Stimulated activated CD4-positive, alpha-beta T cell treated with anti-CD3 and anti-CD28 coated beads, Interleukin-4, amount 100 ng/mL, for 24 hours (primary cell): ENCODE results near the gene P2RY12.

Experiments
- DNase-seq: peaks from one replicate; pipeline ENCODE4 v3.0.0-alpha.2; 2020

P2RY12 gene

DNA sequence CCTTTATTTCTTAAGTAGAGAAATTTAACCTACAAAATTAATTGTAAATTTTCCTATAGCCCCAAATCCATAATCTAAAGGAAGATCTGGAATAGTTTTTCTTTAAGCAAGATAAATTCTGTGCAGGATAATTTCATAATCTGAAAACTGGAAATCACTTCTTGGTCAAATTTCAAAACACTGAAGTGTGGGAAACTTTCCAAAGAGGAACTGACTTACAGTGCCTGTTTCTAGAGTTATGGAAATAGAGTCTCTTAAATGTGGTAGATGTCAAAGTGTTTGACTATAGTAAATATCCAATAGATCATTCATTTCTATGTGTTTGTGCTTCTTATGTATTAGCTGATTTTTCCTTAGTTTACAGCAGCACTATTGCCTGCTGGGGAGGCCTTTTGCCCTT lies 53.7 kb downstream of the P2RY12 start:
- no peak for DNase-seq

DNA sequence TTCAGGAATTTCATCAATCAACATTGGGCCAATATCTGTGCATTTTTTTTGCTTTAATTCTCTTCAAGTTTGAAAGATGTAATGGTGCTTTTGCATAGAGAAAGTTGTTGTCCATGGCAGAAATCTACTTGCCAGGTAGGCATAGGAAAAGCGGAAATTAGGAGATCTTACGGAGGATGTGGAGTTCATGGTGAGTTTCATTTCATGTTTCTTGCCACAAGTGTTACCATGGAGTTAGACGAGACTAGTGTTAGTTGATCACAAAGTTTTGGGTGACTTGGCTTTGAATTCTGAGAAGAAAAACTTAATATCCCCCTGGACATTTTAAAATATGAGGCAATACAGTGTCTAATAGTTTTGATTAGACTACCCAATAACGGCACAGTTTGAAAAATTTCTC lies 54.2 kb downstream of the P2RY12 start:
- no peak for DNase-seq

DNA sequence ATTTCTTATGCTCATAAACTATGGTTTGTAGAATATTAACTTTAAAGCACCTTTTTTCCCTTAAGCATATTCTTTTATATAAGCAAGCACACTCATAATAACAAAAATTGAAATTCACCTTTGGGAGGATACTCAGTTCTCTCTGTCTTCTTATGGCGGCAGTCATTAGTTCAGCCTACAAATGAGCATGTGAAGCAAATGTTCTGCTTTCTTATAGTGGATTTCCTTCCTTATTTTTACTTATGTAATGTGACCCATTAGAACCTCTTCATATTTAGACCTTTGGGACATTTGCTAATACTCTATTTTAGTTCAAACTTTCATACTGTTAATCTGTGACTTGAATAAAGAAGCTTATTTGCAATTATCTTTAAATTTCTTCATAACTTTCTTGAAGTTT lies 55.2 kb downstream of the P2RY12 start, which contains the start of gene P2RY13:
P2RY13 (minus strand) TSS at position 187 of the 400 bp plus-strand sequence; CDS start at position 166, 21 bp downstream.
- no peak for DNase-seq

DNA sequence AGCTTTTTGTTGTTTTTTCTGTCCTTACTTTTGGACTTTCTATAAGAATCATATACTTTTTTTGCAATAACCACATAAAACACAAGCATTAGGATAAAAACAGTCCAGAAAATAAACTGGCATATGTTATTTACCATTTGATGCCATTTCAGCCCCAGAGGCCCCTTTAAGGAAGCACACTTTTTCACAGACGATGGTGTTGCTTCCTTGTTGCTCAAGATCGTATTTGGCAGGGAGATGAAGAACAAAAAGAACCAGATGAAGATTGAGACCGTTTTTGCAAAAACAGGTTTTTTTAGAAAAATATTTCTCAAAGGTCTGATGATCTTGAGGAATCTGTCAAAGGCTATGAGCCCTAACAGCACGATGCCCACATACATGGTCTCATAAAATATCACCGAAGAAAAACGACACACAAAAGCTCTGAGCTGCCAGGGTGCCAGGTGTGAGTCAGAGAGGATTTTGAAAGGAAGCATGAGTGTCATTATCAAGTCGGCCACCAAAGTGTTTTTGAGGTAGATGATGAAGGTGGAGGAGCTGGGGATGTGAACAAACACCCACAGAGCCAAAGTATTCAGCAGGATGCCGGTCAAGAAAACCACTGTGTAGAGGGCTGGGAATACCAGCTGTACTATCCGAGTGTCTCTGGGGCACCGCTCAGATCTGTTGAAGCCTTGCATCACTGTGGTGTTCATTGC lies 56.1 kb downstream of the P2RY12 start:
- peak; percentile 22 for DNase-seq

DNA sequence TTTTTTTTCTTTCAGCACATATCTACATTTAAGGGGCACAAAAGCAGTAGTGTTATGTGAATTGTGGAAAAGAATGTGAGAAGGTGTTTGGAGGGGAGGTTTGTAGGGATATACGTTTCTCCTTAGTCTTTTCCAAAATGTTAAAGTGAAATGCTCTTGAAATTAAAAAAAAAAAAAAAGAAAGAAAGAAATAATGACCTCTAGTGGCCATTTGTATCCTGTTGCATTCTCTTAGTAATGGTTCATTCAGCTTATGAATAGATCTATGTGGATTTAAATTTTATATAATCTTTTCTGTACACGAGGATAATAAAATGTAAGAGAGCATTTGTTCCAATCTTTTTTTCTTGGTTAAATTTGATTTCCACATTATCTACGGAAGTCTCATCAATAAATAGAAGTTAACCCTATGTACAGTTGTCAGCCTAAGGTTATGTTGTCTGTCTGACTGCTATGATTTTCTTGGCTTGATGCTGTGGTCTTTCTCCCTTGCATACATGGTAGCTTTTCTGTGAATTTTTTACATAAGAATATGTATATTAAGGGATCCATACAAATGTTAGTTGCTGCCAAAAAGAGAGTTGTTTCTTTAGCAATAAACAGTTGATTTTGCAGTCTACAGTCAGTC lies 56.9 kb downstream of the P2RY12 start:
- no peak for DNase-seq

DNA sequence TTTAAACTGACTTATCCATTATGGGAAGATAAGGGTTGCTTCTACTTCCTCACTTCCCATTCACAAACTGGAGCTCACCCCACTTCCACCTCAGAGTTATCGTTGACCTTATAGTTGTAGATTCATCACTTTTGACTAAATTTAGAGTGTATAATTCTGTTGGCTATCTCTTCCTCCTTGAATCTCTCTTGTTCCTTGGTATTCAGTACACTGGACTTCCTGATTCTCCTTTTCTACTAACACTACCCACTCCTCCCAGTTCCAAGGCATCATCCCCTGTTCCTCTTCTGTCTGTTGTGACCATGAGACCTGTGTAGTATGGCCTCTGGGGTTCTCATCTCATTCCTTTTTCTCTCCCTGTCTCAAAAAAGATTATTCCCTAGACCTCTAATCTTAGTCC lies 62.0 kb downstream of the P2RY12 start:
- no peak for DNase-seq

DNA sequence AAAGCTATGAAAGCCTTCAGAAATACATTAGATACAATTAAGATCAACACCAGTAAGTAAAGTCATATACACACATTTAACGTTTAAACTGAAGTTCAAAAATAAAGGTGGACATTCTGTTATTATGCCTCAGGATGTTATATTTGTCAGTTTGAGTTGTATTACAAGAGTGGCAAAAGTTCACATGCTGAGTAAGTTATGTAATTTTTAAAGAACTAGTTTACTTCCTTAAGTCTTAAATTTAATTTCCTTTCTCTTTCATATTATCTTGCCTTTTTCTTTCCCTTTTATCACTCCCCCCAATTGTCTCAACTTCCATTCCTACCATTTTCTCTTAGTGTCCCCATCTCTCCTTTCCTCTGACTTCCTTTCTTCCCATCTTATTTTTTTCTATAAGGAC lies 63.0 kb downstream of the P2RY12 start:
- no peak for DNase-seq

DNA sequence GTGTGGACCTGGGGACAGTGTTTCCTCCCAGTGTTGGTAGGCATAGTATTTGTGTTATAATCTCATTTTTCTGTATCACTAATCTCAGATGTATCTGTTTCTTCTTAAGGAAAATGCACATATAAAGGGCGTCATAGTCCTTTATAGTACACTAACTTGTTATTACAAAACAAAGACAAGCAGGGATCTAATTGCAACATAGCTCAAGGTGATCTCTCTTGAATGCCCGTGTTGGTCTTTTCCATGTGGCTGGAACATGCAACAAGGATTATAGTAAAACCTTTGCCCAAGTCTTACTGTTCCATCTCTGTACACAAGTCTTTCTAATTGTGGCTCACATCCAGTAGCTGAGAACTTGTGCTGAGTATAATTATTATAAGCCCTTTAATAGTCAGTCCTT lies 64.4 kb downstream of the P2RY12 start:
- DNase-seq: no peak

DNA sequence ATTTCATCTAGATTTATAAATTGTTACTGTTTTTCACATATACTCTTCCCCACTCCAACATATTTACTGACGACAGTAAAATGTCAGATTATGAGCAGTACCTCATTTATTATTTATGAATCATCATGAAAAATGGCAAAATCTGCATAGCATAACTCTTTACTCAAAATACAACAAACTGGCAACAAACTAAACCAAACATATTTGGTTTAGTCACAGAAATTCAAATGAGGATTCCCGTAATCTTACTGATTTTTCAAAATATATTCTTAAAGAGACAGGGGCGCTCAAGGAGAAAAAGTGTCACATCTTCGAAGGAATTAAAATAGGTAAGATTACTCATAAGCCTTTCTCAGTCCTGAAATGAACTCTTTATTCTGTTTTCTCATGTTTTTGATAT lies 64.9 kb downstream of the P2RY12 start:
- no peak for DNase-seq

DNA sequence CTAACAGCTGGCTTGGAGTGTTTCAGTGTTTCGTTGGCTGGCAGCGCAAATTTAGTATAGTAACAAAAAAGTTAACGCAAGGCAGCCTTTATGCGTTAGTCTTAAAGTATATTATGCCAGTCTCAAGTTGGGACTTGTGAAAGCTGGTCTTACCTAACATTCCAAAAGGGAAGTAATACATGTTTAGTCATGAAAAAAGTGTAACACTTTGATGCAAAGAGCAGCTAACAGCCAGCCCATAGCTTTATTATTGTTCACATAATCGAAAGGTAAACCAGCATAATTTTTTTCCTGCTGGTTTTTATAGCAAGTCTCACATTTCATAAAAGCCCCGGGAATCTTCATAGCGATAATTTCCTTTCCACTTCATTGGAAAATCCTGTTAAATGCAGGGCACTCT lies 65.6 kb downstream of the P2RY12 start:
- DNase-seq: no peak

DNA sequence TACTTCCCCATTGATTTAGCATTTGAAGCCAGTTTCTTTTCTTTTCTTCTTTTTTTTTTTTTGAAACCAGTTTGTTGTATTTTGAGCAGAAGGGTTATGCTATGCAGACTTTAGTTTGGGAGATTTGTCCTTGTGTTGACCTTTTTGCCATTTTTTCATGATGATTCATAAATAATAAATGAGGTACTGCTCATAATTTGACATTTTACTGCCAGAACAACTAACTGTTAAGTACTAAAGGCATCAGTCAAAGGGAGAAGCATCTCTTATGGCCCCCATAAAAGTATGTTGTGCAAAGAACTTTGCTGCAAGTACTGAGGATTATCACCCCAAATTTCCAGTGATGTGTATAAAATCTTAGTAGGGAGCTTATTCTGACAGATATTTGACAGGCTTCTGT lies 66.2 kb downstream of the P2RY12 start:
- DNase-seq: no peak

DNA sequence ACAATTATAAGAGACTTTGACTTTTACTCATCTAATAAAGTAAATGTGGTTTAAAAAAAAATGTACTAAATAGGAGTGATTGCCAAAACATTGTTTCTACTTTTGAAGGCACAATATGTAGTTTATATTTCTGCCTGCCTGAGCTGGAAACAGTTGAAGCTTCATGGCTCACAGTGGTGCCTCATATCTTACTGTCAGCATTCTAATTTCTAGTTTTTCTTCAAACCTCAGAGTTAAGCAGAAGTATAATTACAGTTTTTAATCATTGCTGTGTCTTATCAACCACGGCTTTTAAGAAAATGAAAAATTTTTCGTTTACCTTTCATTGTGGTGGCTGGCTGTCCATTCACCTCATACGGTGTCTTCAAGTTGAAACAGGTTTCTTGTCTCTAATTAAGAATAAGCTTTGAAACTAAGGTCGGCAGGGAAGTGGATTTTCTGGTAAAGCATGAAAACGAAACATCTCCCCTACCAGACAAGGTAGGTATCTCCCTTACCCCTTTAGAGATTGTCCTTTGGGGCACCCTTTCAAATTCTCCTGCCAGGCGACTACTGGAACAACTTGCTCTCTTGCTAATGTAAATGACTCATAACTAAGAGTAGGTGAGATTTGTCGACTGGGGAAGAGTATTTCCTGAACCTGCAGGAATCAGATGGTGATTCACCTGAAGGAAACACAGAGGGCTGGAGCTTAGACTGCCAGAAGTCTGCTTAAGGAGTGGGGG lies 68.1 kb downstream of the P2RY12 start, which contains the start of gene GPR87:
GPR87 (minus strand) TSS at position 554 of the 725 bp plus-strand sequence. CDS start 16,720 bp downstream, outside the sequence.
- DNase-seq: peak; percentile 43

DNA sequence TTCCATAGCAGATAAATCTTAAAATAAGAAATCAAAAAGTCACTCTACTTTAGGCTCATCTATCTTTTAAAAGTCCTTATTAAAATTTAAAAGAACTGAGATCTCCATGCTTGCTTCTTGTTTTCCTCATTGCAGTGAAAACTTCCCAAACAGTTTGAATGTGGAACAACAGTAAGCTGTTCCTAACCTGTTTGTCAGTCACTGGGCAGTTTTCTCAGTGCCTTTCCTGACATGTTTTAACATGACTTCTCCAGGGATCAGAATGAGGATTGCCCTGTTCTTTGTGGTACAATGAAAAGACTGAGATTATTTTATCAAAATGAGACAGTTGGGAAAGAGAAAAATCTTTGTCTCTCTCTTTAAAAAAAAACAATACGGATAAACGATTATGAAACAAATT lies 68.7 kb downstream of the P2RY12 start:
- DNase-seq: no peak

DNA sequence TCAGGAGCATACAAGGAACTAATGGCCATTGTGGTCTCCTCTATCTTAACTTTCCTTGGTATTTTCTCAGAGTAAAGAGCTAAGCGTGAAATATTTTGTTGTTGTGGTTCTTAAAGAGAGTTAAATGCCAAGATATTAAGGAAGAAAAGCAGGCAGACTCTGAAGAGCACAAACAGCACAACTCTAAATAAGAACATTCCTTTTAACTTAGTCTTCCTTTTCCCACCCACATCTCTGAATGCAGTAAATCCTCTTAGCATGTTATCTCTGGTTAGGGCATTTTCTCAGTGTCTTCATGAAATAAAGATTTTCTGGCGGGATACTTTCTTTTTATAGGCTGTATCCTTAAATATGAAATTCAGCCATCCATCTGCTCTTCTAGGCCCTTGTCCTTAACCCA lies 69.4 kb downstream of the P2RY12 start:
- DNase-seq: no peak

DNA sequence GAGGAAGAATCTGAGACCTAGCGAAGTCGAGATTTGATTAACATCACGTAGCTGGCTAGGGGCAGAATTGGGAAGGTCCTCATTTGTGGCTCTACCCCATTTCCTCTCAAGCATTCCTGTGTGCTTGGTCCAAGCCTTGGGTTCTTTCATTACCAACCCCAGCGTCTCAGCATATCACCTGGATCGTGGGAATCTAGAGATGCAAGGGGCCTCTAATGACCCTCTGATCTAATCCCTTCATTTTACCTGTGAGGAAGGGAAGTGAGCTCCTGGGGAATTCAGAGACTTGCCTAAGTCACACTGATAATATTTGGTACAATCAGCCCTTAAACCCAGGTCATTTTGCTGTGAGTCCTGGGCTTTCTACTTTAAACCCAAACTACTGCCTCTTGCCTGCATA lies 70.0 kb downstream of the P2RY12 start:
- no peak for DNase-seq

DNA sequence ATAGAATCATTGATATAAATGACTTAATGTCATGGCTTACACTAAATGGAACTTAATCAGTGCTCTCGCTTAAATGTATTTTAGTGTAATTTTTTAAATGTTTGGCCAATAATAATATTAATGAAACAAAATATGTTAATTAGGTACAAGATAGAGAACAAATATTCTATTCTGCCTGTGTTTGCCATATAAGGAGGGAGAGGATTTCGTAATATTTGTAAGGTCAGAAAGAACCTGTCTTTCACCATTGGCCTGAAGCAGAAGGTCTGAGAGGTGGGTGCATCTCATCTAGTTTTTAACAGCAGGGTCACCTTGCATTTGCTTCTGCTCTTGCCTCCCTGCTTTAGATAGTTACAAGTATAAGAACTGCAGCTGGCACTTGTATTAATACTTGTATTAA lies 70.4 kb downstream of the P2RY12 start:
- no peak for DNase-seq

DNA sequence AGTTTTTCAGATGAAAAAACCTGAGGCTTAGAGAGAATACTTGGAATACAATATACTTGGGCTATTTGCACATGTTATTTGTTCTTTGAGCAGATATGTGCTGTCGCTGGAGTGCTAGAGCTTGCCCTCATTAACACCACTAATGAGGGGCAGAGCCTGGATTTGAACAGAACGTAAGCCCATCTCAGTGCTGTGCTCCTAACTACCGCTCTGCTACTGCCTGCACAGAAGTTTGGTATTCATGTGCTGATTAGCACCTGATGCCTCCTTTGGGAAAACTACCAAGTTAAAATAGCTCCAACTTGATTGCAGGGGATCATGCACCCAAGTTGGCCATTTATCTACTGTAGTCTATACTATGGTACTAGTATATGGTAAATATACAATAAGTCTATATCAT lies 71.6 kb downstream of the P2RY12 start:
- DNase-seq: no peak

DNA sequence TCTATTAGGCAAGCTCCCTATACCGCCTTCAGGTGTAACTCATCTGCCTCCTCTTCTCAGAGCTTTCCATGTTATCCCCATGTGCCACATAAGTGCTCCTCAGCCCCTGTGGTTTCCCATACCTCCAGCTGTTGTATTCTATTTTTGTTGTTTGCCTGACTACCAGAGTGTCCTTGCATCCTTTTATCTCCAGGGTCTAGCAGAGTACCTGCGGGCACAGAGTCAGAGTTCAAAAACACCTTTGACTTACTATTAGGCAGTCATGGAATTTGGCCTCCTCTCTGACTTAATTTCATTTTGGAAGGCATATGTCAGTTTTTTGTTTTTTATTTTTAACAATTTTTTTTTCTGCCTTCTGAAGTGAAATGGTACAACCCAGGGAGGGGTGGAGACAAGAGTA lies 75.0 kb downstream of the P2RY12 start:
- DNase-seq: no peak

DNA sequence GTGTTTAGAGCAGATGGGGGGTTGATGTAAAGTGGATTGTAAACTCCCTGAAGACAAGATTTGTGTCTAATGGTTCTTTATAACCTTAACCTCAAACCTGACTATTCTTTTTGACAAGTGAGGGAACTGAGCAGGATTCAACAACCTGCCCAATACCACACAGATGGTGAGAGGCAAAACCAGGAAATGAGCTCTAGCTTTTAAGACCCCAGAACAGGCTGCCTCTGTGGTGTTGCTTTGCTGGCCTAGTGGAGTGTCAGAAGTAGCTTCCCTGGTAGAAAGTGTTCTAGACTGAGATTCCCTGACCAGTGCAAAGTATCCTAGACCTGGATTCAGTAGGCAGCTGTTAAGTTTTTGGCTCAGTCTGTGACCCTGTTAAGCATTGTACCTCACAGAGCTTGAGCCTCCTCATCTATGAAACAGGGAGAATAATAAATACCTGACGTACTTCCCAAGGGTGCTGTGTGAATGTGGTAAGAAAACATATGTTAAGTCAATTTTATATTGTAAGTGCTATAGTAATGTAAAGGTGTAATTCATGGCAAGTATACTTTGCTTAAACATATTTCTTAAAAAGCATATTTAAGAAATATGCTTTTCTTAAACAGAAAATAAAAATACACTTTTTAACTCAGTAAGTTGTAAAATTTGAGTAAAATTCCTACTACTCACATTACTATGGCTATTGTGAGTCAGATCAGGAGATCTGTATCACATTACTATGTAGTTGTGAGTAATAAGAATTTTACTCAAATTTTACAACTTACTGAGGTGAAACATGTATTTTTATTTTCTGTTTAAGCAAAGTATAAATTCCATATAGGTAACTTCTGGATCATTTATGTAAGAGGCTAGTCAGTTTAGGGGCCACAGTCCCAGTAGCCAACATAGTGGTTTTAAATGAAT lies 76.7 kb downstream of the P2RY12 start:
- DNase-seq: no peak

DNA sequence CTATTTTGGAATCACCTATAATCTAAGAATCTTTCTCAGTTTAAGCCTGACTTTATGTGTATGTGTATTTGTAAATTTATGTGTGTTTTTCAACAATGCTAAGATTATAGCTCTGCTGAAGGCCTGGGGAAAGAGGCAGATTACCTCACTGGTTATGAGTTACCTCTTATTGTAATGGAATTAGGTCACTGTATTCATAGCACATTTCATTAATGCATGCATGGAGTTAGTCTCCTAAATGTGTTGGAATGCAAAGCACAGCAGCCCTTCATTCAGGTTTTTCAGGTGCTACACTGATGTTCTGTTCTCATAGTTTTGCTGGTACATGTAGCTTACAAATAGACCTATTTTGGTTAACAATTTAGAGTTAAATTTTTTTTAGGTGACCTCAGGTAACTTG lies 77.4 kb downstream of the P2RY12 start:
- no peak for DNase-seq

DNA sequence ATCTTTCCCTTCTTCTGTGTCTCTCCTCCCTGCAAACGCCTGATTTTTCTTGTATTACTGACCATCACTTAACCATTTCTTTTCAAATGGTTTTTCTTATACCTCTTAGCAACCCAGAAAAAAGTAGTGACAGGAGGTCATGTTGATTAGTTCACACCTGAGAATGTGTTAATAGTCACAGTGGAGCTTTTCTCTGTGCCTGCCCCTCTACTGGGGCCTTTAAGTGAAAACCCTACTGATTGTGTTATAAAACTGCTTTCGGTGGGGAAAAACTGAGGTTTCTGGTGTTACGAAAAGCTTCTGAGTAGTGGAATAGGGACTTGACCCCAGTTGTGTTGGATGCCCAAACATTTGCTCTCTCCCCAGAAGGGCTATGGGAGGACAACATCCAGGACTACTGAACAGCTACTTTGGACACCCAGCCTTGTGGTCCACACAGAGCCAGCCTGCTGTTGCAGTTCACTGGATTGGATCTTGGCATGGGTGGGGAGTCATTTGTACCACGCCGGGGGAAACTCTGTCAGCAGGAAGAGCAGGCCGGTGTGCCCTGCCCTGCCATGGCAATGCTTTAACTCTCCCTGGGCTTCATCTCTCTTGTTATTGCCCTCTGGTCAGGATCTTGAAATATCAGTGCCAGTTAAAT lies 78.3 kb downstream of the P2RY12 start:
- DNase-seq: no peak

DNA sequence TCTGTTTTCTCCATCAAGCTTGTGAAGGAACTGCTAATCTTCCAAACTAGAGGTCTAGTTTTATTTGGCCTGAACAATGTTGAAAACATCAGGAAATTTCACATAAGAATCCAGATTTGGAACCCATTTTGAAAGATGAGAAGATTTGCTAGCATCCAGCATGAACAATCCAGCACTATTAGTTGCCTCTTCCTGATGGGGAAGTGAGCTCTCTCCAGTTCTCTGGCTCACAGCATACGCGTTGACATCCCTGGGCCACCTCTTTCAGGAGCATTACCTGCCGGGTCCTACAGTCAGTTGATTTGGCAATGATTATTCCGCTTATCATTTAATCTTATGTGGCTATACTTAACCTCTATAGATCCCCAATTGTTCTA lies 78.8 kb downstream of the P2RY12 start:
- no peak for DNase-seq
